ENCODE results near the gene FAM120B.
"Not testable (repeated sequence)": the region's sequence is repeated elsewhere in the genome, so short reads cannot be mapped to it uniquely, and the experiment has no call there.

DNA sequence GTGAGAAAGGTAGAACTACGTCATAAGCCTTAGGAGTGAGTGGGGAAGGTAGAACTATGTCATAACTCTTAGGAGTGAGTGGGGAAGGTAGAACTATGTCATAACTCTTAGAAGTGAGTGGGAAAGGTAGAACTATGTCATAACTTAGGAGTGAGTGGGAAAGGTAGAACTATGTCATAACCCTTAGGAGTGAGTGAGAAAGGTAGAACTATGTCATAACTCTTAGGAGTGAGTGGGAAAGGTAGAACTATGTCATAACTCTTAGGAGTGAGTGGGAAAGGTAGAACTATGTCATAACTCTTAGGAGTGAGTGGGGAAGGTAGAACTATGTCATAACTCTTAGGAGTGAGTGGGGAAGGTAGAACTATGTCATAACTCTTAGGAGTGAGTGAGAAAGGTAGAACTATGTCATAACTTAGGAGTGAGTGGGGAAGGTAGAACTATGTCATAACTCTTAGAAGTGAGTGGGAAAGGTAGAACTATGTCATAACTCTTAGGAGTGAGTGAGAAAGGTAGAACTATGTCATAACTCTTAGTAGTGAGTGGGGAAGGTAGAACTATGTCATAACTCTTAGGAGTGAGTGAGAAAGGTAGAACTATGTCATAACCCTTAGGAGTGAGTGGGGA, 92.3 kb downstream of the FAM120B start:
- TF ChIP-seq, protein P1, sequence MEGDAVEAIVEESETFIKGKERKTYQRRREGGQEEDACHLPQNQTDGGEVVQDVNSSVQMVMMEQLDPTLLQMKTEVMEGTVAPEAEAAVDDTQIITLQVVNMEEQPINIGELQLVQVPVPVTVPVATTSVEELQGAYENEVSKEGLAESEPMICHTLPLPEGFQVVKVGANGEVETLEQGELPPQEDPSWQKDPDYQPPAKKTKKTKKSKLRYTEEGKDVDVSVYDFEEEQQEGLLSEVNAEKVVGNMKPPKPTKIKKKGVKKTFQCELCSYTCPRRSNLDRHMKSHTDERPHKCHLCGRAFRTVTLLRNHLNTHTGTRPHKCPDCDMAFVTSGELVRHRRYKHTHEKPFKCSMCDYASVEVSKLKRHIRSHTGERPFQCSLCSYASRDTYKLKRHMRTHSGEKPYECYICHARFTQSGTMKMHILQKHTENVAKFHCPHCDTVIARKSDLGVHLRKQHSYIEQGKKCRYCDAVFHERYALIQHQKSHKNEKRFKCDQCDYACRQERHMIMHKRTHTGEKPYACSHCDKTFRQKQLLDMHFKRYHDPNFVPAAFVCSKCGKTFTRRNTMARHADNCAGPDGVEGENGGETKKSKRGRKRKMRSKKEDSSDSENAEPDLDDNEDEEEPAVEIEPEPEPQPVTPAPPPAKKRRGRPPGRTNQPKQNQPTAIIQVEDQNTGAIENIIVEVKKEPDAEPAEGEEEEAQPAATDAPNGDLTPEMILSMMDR (IDR thresholded peaks at IDR 0.05): not testable (repeated sequence)
- TF ChIP-seq POLR2A (IDR thresholded peaks at IDR 0.05): not testable (repeated sequence)
